HCT116 (cell line): ENCODE data around the gene NANOGP8. TPM values are rescaled to one million over a fixed set of nuclear protein-coding genes. Genes with fewer than 3 reads are reported as not detected.

Experiments
- ATAC-seq: fragments of 200-7000 bp; cut with Tn5 transposase; 2 replicates; pipeline ENCODE4 v1.9.1; 2020; ENCODE audit warnings: mild to moderate bottlenecking, moderate library complexity
- BruUV-seq: library from RNA; stranded (reverse); fragments of 400-500 nt; replicated peaks from 2 replicates; lab custom pipeline; 2021; lab: Mats Ljungman, UMichigan
- CTCF ChIA-PET: fragments of 300-600 bp; sonication (Branson Sonifier 250); formaldehyde crosslinking; loops from one replicate; lab custom pipeline; 2021; ENCODE audit warnings: antibody characterized with exemption; lab: Charles Lee
- POLR2A ChIA-PET: fragments of 300-600, 350-600 bp; sonication (Branson Sonifier 250); formaldehyde crosslinking; loops from one replicate; lab custom pipeline; 2021; ENCODE audit warnings: antibody characterized with exemption; lab: Charles Lee
- RAD21 ChIA-PET, 2 experiments: fragments of 300-600 bp; sonication (Branson Sonifier 250); formaldehyde crosslinking; loops; one replicate each; lab custom pipeline; 2023; ENCODE audit warnings: low total read pairs in 2 of 2; ENCODE audit not compliant: uncharacterized antibody in 2 of 2, unreplicated experiment in 2 of 2, low non-redundant PET in 1 of 2; lab: Charles Lee
- DNase-seq: peaks from one replicate; pipeline ENCODE4 v3.0.0-alpha.2; 2010; ENCODE audit warnings: low read depth, low spot score
- H2AFZ ChIP-seq: fragments of 200-600 bp; shearing (Covaris generic), sonication (generic); 2 replicates; pipeline ENCODE4 v1.6.1; 2017; ENCODE audit warnings: low read depth, mixed run types, mixed read lengths, antibody characterized with exemption, low read length; ENCODE audit not compliant: poor library complexity, severe bottlenecking
- H3K27ac ChIP-seq: 2 replicates; pipeline ENCODE4 v1.5.1; 2012; ENCODE audit warnings: low read depth, low read length
- H3K27me3 ChIP-seq: fragments of 200-600 bp; sonication (generic); 2 replicates; pipeline ENCODE4 v1.6.1; 2016; ENCODE audit warnings: mixed run types, low read length, mixed read lengths; ENCODE audit not compliant: insufficient read depth
- H3K36me3 ChIP-seq, 2 experiments: fragments of 200-500 bp in 1 of 2; fragments of 200-600 bp in 1 of 2; sonication (Bioruptor generic) in 1 of 2; sonication (generic) in 1 of 2; 2 replicates each; pipeline versions ENCODE4 v1.5.1 to v1.6.1; 2014 to 2016; ENCODE audit warnings: low read length in 2 of 2, inconsistent platforms in 1 of 2, mixed read lengths in 1 of 2, mixed run types in 1 of 2; ENCODE audit not compliant: insufficient read depth in 2 of 2, control insufficient read depth in 1 of 2
- H3K4me1 ChIP-seq, 2 experiments: fragments of 200-600 bp in 1 of 2; sonication (generic) in 1 of 2; 2 replicates each; pipeline versions ENCODE4 v1.5.1 to v1.6.1; 2012 to 2017; ENCODE audit warnings: low read length in 2 of 2, inconsistent platforms in 1 of 2, mild to moderate bottlenecking in 1 of 2, mixed read lengths in 1 of 2, mixed run types in 1 of 2, moderate library complexity in 1 of 2; ENCODE audit not compliant: insufficient read depth in 2 of 2, control insufficient read depth in 1 of 2
- H3K4me2 ChIP-seq: fragments of 200-600 bp; sonication (generic); 2 replicates; pipeline ENCODE4 v1.6.1; 2017; ENCODE audit warnings: mixed run types, low read length, mixed read lengths
- H3K4me3 ChIP-seq, 2 experiments: fragments of 200-600 bp in 1 of 2; sonication (generic) in 1 of 2; replicated peaks in 1 of 2; 2 replicates each; pipeline ENCODE4 v1.5.1; 2011 to 2016; ENCODE audit warnings: low read length in 2 of 2, control low read depth in 1 of 2, low read depth in 1 of 2, mild to moderate bottlenecking in 1 of 2, mixed read lengths in 1 of 2, mixed run types in 1 of 2
- H3K79me2 ChIP-seq: fragments of 200-600 bp; sonication (generic); 2 replicates; pipeline ENCODE4 v1.6.1; 2017; ENCODE audit warnings: mild to moderate bottlenecking, mixed run types, low read length, moderate library complexity, mixed read lengths; ENCODE audit not compliant: insufficient read depth
- H3K9ac ChIP-seq: fragments of 200-600 bp; sonication (generic); 2 replicates; pipeline ENCODE4 v1.6.1; 2016; ENCODE audit warnings: low read length, mixed read lengths
- H3K9me2 ChIP-seq: fragments of 200-600 bp; sonication (generic), shearing (Covaris generic); 2 replicates; pipeline ENCODE4 v1.6.1; 2017; ENCODE audit warnings: mixed run types, mild to moderate bottlenecking, moderate library complexity; ENCODE audit not compliant: insufficient read depth
- H3K9me3 ChIP-seq, 2 experiments: fragments of 200-500 bp in 1 of 2; fragments of 200-600 bp in 1 of 2; sonication (Bioruptor generic) in 1 of 2; sonication (generic) in 1 of 2; 2 replicates each; pipeline ENCODE4 v1.6.1; 2014 to 2017; ENCODE audit warnings: low read length in 2 of 2, mixed read lengths in 2 of 2, inconsistent platforms in 1 of 2, low read depth in 1 of 2, mild to moderate bottlenecking in 1 of 2, mixed run types in 1 of 2, moderate library complexity in 1 of 2; ENCODE audit not compliant: control insufficient read depth in 1 of 2, insufficient read depth in 1 of 2
- H4K20me1 ChIP-seq: fragments of 200-600 bp; sonication (generic), shearing (Covaris generic); 2 replicates; pipeline ENCODE4 v1.6.1; 2017; ENCODE audit warnings: mixed run types, mild to moderate bottlenecking, moderate library complexity; ENCODE audit not compliant: insufficient read depth
- ATF3 ChIP-seq: IDR thresholded peaks from 2 replicates; pipeline ENCODE4 v1.6.1; 2012
- CBX3 ChIP-seq: IDR thresholded peaks from 2 replicates; pipeline ENCODE4 v1.6.1; 2012; ENCODE audit warnings: low read depth
- CTCF ChIP-seq, 3 experiments: fragments of 200-600 bp in 1 of 3; sonication (generic) in 1 of 3; IDR thresholded peaks in 2 of 3; conservative IDR thresholded peaks in 1 of 3; 2 replicates each; pipeline ENCODE4 v1.5.1; 2012 to 2017; ENCODE audit warnings: low read depth in 2 of 3, low read length in 2 of 3, antibody characterized with exemption in 1 of 3, borderline replicate concordance in 1 of 3, control low read depth in 1 of 3, mild to moderate bottlenecking in 1 of 3, mixed read lengths in 1 of 3, mixed run types in 1 of 3, moderate library complexity in 1 of 3; ENCODE audit not compliant: insufficient read depth in 1 of 3
- EZH2 ChIP-seq: fragments of 200-600 bp; sonication (generic); IDR thresholded peaks from 2 replicates; pipeline ENCODE4 v1.6.1; 2017; ENCODE audit warnings: antibody characterized with exemption, mixed run types
- FOSL1 ChIP-seq: IDR thresholded peaks from 2 replicates; pipeline ENCODE4 v1.6.1; 2012; ENCODE audit warnings: low read depth
- MAX ChIP-seq: IDR thresholded peaks from 2 replicates; pipeline ENCODE4 v1.6.1; 2012
- POLR2A ChIP-seq: IDR thresholded peaks from 2 replicates; pipeline ENCODE4 v1.7.0; 2011; ENCODE audit warnings: borderline replicate concordance; ENCODE audit not compliant: insufficient read depth, insufficient read length; ENCODE audit errors: extremely low read depth
- POLR2AphosphoS5 ChIP-seq: IDR thresholded peaks from 2 replicates; pipeline ENCODE4 v1.6.1; 2011; ENCODE audit warnings: mild to moderate bottlenecking, low read depth, low read length, moderate library complexity
- RAD21 ChIP-seq: IDR thresholded peaks from 2 replicates; pipeline ENCODE4 v1.6.1; 2012; ENCODE audit warnings: low read depth, mild to moderate bottlenecking
- SP1 ChIP-seq: IDR thresholded peaks from 2 replicates; pipeline ENCODE4 v1.6.1; 2012; ENCODE audit warnings: low read depth
- SRF ChIP-seq: IDR thresholded peaks from 2 replicates; pipeline ENCODE4 v1.6.1; 2012; ENCODE audit warnings: low read depth
- TCF7L2 ChIP-seq: IDR thresholded peaks from 2 replicates; pipeline ENCODE4 v1.7.0; 2011; ENCODE audit warnings: borderline replicate concordance, inconsistent platforms; ENCODE audit not compliant: insufficient read depth, insufficient read length; ENCODE audit errors: extremely low read depth
- ZFX ChIP-seq: fragments of 450-650 bp; IDR thresholded peaks from 2 replicates; pipeline ENCODE4 v1.6.1; 2017
- ZNF274 ChIP-seq: fragments of 200-500 bp; sonication (Bioruptor generic); IDR thresholded peaks from 2 replicates; pipeline ENCODE4 v1.6.1; 2014; ENCODE audit warnings: mild to moderate bottlenecking, low read depth, low read length, inconsistent platforms
- intact Hi-C: fragments of 100-400 bp; cut with micrococcal nuclease; formaldehyde crosslinking; loops from 2 replicates; pipeline ENCODE4 v1.10.0; 2022
- total RNA-seq: library from RNA; stranded (reverse); gene quantifications from one replicate; pipeline ENCODE4 v1.2.1, GENCODE V29; 2021; ENCODE audit not compliant: unreplicated experiment

The NANOGP8 gene
- total RNA-seq, 1 experiment from 2014 or later = not detected

GRCh38 chr15:35107561-35107960 lies 22.5 kb upstream of the NANOGP8 start:
- Histone ChIP-seq H3K27me3 (no peaks in the 10 kb centered on the region), H3K27ac (no peak overlapping the region), H3K9me3 (no peaks in the 10 kb centered on the region), H3K4me1 (no peaks in the 10 kb centered on the region), H3K4me3 (no peak overlapping the region), H3K36me3 (no peaks in the 10 kb centered on the region), H3K79me2 (no peaks in the 10 kb centered on the region), H4K20me1 (no peaks in the 10 kb centered on the region), H3K9ac (no peak overlapping the region), H3K4me2 (no peak overlapping the region), H3K9me2 (no peaks in the 10 kb centered on the region), H2AFZ (no peak overlapping the region)
- intact Hi-C loops = no loop called here
- ChIA-PET RAD21 (no interaction called here), POLR2A (no interaction called here), CTCF (no interaction called here)
- TF ChIP-seq ATF3 = no peak
- no peak for TF ChIP-seq MAX
- TF ChIP-seq RAD21 = no peak
- no peak for TF ChIP-seq POLR2A
- no peak for TF ChIP-seq EZH2
- no peak for TF ChIP-seq ZNF274
- TF ChIP-seq ZFX = no peak
- no peak for TF ChIP-seq POLR2AphosphoS5
- no TSS peak for BruUV-seq
- ATAC-seq (no peak), DNase-seq (no peak)

GRCh38 chr15:35107122-35107521 lies 22.0 kb upstream of the NANOGP8 start:
- no peak overlapping the region for H3K4me2 ChIP-seq
- H3K36me3 ChIP-seq = no peaks in the 10 kb centered on the region
- no peak overlapping the region for H3K9ac ChIP-seq
- H3K9me3 ChIP-seq = no peaks in the 10 kb centered on the region
- no peak overlapping the region for H3K4me3 ChIP-seq
- no peaks in the 10 kb centered on the region for H3K27me3 ChIP-seq
- no peak overlapping the region for H2AFZ ChIP-seq
- H4K20me1 ChIP-seq = no peaks in the 10 kb centered on the region
- intact Hi-C loops = no loop called here
- POLR2A ChIA-PET = no interaction called here
- DNase-seq (no peak), ATAC-seq (no peak)
- TF ChIP-seq CTCF (IDR thresholded peaks at IDR 0.05 in 2 of 3, conservative IDR thresholded peaks at IDR 0.05 in 1 of 3; ENCODE audit: borderline replicate concordance in 1 of 3, insufficient read depth in 1 of 3, low read depth in 2 of 3, low read length in 2 of 3) (no peak), CBX3 (no peak), SRF (no peak), FOSL1 (no peak), ZFX (no peak), MAX (no peak), TCF7L2 (no peak), SP1 (no peak)
- H3K79me2 ChIP-seq = no peaks in the 10 kb centered on the region
- RAD21 ChIA-PET = no interaction called here
- CTCF ChIA-PET = no interaction called here
- H3K27ac ChIP-seq = no peak overlapping the region
- BruUV-seq = no TSS peak
- H3K4me1 ChIP-seq = no peaks in the 10 kb centered on the region
- H3K9me2 ChIP-seq = no peaks in the 10 kb centered on the region
